HG03159 (cell line): ENCODE data around the gene RAB19.
"Not testable (repeated sequence)": the region's sequence is repeated elsewhere in the genome, so short reads cannot be mapped to it uniquely, and the experiment has no call there.

Experiments
- ATAC-seq: cut with Tn5 transposase; IDR thresholded peaks from one replicate; pipeline ENCODE4 v1.9.1; 2021; ENCODE audit warnings: mild to moderate bottlenecking, moderate library complexity; ENCODE audit not compliant: unreplicated experiment

Gene RAB19

GRCh38 chr7:140400381-140400780, 3.5 kb upstream of the RAB19 start:
- ATAC-seq = no peak

- ATAC-seq = no peak
Observed at GRCh38 chr7:140402178-140402835, 1.6 kb upstream of the RAB19 start.

GRCh38 chr7:140404565-140405065, 757 bp downstream of the RAB19 start:
- no peak for ATAC-seq

GRCh38 chr7:140415361-140415760, 11.5 kb downstream of the RAB19 start:
- no peak for ATAC-seq

GRCh38 chr7:140415816-140416215, 12.0 kb downstream of the RAB19 start:
- not testable (repeated sequence) for ATAC-seq

- no peak for ATAC-seq
Observed at GRCh38 chr7:140416560-140416959, 12.7 kb downstream of the RAB19 start.

GRCh38 chr7:140417456-140418155, 13.7 kb downstream of the RAB19 start:
- no peak for ATAC-seq

GRCh38 chr7:140418156-140418472, 14.3 kb downstream of the RAB19 start:
- not testable (repeated sequence) for ATAC-seq

- ATAC-seq = no peak
Observed at GRCh38 chr7:140418653-140419052, 14.8 kb downstream of the RAB19 start.

- ATAC-seq = no peak
Observed at GRCh38 chr7:140421521-140421920, 17.7 kb downstream of the RAB19 start.

- ATAC-seq = no peak
Observed at GRCh38 chr7:140423501-140423900, 19.6 kb downstream of the RAB19 start.

GRCh38 chr7:140425718-140426117, 21.9 kb downstream of the RAB19 start:
- ATAC-seq = no peak

GRCh38 chr7:140426130-140426529, 22.3 kb downstream of the RAB19 start:
- no peak for ATAC-seq

- no peak for ATAC-seq
Observed at GRCh38 chr7:140433396-140433795, 29.5 kb downstream of the RAB19 start.

- no peak for ATAC-seq
Observed at GRCh38 chr7:140435252-140435895, 31.5 kb downstream of the RAB19 start.

GRCh38 chr7:140439359-140439758, 35.5 kb downstream of the RAB19 start:
- peak; percentile 54 for ATAC-seq

- ATAC-seq = no peak
Observed at GRCh38 chr7:140440593-140440992, 36.7 kb downstream of the RAB19 start.

- ATAC-seq = no peak
Observed at GRCh38 chr7:140441519-140441918, 37.7 kb downstream of the RAB19 start.

- no peak for ATAC-seq
Observed at GRCh38 chr7:140446467-140446866, 42.6 kb downstream of the RAB19 start.

GRCh38 chr7:140447841-140448240, 44.0 kb downstream of the RAB19 start:
- no peak for ATAC-seq

GRCh38 chr7:140448781-140449480, 45.1 kb downstream of the RAB19 start:
- no peak for ATAC-seq
